NCI-H1092 (cell line): ENCODE data around the gene MS4A13.
"Not testable (repeated sequence)": the region's sequence is repeated elsewhere in the genome, so short reads cannot be mapped to it uniquely, and the experiment has no call there.

Experiments
- DNase-seq: peaks from one replicate; lab custom pipeline; 2025; lab: John Stamatoyannopoulos, UW

Gene MS4A13, protein sequence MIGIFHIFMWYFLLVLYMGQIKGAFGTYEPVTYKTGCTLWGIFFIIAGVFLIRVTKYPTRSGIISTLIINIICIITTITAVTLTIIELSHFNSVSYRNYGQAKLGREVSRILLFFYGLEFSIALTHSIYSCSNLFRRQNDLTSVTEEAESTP

DNA sequence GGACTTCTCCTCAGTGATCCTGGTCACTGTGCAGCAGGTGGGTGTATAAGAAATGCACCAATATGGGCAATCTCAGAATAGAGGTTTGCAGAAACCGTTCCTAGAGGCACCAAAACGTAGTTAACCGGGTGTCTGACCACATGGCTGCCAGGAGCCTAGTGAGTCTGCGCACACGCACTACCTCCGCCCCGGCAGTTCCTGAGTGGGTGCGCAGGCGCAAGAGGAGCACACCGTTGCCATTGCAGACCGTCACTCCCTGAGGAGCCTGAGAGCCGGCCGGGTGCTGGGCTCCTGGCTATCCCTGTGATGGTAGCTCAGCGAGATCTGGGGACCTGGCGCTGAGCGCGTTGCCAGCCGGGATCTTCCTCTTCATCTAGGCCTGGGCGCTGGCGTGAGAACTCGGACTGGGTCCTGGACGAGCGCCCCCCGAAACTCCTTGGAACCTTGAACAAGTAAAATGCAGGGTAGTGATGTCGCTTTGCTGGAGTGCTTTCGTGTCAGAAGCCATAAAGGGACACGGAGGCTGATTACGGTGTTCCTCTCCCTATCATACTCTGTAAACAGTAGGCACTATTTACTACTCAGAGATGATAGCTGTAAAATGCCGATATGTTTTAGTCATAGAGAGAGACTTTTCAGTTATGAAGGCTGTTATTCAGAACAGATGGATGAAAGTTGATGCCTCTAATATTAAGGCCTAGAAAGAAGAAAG is at the start of gene MS4A13:
Gene MS4A13, plus strand, starts transcription at position 249 of the 712 bp plus-strand sequence. CDS start 2,692 bp downstream, outside the sequence.
- no peak for DNase-seq

DNA sequence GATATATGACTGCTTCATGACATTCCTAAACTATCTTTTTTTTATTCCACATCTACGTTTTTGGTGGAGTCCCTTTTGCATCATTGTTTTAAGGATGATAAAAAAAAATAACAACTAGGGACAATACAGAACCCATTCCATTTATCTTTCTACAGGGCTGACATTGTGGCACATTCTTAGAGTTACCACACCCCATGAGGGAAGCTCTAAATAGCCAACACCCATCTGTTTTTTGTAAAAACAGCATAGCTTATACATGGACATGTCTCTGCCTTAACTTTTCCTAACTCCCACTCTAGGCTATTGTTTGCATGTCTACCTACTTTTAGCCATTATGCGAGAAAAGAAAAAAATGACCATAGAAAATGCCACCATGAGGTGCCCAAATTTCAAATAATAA is 46.4 kb upstream of the MS4A13 start:
- no peak for DNase-seq

DNA sequence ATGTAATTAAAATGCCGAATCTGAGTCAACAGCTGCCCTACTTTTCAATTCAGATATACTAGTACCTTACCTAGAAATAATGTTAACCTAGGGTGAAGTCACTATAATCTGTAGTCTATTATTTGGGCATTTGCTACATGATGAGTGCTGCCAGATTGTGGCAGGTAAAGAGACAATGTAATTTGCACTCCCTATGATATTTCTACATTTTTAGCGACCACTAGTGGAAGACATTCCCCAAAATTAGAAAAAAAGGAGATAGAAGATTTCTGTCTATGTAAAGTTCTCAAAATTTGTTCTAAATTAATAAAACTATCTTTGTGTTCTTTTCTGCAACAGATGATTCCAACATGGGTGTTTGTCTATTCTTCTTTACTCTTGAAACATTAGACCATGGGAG is 45.5 kb upstream of the MS4A13 start:
- no peak for DNase-seq

DNA sequence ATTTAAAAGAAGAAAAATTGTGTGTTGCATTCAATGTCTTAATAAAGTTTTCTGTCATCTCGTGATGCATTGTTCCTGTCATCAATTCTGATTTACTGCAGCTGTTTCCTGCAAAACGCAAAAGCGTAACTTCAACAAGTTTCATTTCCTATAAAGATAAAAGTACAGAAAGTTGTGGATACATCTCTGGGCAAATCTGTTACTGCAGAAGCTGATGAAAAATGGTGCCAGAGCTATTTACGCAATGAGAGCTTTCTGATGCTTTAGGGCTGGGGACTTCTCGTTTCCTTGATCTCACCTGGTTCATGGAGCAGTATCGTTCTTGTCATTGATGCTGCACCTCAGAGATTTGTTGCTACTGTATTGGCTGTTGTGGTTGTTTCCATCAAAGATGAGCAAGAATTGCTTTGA is 38.2 kb upstream of the MS4A13 start:
- no peak for DNase-seq

DNA sequence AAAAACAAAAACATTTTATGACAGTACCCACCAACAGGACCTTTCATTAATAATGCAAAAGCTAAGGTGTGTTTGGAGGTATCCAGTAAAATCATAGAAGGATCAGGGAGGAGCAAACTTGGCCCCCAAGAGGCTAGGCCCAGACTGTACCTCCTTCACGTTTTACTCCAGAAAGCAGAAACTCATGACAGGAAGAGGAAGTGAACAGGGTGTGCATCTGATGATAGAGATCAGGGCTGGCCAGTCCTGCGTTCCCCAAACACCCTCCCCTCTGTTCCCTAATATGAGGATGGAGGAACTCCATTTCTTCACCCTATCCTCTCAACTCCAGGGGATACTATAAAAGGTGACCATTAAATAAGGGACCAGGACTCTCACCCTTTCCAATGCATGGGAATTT is 32.8 kb upstream of the MS4A13 start:
- no peak for DNase-seq

DNA sequence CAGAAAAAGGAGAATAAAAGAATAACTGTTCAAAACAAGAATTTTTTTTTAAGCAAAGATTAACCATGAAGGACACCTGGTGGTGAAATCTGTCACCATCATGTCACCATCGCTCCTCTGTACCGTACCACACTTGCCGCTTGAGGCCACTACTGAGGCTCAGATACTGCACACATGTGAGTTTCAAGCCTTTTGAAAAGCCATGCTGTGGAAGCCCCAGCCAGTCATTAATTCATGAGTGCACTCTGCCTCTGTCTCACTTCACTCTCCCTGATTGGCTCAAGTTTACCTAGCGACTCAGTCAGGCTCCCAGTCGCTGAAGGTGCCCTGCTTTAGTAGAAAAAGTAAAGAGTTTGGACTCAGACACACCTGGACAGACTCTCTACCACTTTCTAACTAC is 29.2 kb upstream of the MS4A13 start:
- peak; percentile 12 for DNase-seq

DNA sequence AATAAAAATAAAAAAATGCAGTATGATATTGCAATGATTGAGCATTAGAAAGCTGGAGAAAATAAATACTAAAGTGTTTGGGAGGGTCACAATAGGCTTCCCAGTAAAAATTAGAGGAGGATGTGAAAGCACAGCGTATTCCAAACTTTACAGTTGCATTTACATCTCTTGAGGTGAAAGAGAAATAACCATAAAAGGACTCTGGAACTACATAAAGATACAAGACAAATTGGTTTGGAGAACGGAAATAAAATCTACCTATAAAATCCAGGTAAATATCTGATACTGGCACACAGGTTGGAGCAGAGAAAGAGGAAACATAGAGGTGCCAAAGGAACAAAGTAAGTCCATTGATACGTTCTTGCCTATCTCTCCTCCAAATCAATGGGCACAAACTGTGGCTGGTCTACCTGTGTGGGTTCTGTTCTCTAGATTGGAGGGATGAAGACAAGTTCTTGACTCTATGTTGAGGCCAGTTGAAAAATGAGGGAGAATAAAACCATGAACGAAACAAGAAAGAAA is 22.6 kb upstream of the MS4A13 start, which contains the start of gene MS4A12:
Gene MS4A12, plus strand, starts transcription at position 291 of the 522 bp plus-strand sequence. CDS start 4,541 bp downstream, outside the sequence.
- no peak for DNase-seq

DNA sequence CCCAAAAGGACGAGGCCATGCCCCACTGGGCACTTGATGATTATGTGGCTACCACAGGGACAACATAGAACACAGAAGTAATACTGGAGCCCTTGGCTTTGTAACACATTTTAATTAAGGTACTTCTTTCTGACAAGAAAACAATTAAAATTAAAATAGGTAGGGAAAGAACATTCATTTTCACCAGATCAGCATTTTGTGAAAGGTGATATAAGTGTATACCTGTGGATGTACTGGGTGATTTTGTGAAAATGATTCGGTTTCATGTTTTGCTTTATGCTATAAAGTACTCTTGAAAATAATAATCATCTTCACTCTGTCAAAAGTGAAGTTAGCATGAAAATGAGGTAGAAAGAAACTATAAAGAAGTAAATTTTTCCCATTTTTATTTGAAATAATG is 21.7 kb upstream of the MS4A13 start:
- no peak for DNase-seq

DNA sequence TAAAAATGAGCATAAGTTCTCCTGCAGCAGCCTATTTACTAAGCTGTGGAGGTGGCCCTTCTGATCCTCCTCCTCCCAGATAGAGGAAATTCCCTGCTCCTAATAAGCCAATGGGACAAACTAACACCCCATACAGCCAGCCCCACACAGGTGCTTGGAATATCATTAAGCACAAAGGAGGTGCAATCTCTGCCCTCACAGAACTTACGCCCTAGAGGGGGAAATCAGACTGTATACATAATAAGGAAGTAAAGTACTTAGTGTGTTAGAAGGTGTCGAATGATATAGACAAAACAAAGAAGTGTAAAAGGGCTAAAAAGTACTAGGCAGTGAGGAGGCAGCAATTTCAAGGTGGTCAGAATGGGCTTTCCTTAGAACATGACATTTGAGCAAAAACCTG is 16.8 kb upstream of the MS4A13 start:
- DNase-seq: no peak

DNA sequence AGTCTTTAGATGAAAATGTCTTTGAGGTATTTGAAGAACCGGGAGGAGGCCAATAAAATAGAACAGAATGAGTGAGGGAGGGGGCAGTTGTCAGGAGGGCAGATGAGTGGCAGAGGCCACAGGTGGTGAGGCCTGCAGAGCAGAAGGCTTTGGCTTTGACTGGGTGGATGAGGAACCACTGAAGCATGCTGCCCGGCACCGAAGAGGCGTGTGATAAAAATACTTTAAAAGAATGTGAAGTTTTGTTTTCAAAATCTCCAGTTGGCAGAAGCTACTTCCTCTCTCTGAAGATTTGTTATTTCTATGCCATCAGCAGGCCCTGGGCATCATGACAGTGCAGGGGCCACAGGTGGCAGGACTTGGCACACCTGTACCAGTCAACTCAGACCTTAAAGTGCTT is 16.3 kb upstream of the MS4A13 start:
- no peak for DNase-seq

DNA sequence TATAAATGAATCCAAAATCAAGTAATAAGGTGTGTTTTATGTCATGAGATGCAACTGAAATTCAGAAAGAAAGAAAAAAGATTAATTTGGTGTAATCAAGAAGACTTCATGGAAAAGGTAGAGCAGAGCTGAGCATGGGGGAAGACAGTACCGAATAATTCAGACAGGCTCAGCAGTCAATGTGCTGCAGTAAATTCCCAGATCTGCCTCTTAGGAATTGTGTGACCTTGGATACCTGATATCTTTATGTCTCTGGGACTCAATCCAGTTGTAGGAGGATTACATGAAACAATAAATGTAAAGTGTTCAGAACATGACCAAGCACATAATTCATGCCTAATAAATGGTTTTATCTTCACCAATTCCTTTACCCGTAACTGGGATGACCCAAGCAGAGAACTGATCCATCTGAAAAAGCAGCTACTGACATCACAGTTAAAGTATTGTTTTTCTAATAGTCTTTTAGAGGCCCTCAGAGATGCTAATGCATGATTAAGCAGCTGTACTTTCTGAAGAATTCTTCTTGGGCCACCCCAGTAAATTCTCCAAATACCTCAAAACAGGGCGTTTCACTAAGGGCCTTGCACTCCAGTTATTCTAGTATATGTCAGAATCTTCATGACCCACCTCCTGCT is 14.8 kb upstream of the MS4A13 start:
- no peak for DNase-seq

DNA sequence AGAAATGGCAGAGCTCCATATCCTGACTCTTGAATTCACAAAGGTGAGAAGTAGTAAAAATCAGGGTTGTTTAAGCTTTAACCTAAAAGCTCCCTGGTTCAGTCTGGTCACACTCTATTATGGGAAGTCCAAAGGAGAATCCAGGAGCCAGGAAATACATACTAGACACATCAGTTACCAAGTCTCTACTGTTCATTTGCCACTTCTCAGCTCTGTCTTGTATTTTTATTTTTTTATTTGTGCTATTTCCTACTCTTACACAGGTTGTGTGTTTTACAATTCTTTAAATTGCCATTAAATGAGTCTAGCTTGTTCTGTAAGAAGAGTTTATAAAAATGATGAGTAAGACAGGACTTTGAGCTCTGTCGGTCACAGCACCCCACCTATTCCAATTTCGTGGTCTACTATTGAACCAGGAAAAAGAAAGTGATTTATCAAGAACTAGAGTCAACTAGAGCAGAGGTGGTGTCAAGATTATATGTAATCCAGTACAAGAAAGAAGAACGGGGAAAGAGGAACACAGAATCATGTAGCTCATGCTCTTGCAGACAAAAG is 12.9 kb upstream of the MS4A13 start:
- no peak for DNase-seq

DNA sequence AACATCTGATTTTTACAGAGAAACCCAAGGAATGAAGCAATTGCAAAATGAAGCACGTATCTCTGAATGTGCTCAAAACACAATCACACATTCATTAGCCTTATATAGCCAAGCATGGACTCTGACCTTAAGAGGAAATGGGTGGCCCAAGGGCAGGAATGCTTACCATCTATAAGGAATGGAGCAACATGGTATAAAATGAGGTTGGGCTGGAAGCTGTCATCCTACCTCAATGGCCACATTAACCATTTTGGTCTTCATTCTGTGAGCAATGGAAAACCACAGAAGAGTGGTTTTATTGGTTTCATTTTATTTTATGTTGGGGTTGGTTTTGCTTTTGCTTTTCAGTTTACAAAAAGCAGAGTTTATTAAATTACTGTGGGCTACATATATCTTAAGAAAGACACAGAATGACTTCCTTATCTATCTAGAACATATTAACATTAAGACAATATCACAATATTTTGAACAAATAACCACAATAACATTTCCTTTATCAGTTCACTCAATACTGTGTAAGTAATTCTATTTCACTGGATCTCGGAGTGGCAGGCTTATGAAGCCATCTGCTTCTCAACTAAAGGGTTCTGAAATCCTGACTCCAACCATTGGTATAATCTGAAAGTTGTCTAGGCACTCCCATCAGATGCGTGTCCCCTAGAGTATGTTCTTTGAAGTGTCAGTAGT is 10.8 kb upstream of the MS4A13 start:
- no peak for DNase-seq

DNA sequence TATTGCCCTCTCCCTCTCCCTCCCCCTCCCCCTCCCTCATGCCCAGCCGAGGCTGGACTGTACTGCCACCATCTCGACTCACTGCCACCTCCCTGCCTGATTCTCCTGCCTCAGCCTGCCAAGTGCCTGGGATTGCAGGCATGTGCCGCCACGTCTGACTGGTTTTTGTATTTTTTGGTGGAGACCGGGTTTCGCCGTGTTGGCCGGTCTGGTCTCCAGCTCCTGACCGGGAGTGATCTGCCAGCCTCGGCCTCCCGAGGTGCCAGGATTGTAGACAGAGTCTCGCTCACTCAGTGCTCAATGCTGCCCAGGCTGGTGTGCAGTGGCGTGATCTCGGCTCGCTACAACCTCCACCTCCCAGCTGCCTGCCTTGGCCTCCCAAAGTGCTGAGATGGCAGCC is 5.6 kb upstream of the MS4A13 start:
- DNase-seq: not testable (repeated sequence)

DNA sequence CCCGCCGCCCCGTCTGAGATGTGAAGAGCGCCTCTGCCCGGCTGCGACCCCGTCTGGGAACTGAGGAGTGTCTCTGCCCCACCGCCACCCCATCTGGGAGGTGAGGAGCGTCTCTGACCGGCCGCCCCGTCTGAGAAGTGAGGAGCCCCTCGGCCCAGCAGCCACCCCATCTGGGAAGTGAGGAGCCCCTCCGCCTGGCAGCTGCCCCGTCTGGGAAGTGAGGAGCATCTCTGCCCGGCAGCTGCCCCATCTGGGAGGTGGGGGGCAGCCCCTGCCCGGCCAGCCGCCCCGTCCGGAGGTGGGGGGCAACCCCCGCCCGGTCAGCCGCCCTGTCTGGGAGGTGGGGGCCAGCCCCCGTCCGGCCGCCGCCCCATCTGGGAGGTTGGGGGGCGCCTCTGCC is 5.0 kb upstream of the MS4A13 start:
- not testable (repeated sequence) for DNase-seq

DNA sequence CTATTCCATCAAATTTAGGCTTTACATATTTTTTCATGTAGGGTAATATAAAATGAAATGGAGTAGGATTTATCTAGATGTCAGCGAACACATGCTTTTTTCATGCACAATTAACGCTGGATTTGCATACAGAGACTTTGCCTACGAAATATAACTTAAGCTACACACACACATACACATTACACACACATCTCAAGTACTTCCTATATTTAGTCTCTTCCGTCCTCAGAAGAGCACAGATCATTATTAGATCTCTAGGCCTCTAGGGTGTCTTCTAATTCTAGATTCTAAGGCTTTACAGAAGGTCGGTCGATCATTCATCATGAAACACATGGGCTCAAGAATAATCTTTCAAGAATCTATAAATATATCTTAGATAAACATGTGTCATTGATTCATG is 3.8 kb upstream of the MS4A13 start:
- DNase-seq: no peak

DNA sequence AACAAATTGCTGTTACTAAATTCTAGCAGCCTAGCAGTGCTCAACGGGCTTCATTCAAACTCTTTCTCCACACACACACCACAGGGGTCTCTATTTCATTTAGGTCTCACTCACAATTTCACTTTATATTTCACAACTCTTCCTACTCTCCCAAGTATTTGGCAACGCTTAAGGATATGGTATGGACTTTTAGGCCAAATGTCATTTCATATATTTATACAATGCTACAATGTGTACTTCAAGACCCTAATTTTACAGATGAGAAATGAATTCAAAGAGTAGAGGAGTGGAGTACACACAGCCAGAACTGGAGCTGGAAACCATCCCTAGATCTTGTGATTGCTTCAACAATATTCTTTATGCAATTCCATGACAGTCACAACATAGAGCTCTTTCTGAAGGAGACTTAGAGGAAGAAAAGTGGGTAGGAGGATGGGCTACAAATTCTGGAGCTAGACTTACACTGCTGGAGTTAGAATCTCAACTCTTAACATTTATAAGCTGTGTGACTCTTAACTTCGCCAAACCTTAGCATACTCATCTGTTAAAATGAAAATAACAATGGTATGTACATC is 2.5 kb upstream of the MS4A13 start:
- no peak for DNase-seq

DNA sequence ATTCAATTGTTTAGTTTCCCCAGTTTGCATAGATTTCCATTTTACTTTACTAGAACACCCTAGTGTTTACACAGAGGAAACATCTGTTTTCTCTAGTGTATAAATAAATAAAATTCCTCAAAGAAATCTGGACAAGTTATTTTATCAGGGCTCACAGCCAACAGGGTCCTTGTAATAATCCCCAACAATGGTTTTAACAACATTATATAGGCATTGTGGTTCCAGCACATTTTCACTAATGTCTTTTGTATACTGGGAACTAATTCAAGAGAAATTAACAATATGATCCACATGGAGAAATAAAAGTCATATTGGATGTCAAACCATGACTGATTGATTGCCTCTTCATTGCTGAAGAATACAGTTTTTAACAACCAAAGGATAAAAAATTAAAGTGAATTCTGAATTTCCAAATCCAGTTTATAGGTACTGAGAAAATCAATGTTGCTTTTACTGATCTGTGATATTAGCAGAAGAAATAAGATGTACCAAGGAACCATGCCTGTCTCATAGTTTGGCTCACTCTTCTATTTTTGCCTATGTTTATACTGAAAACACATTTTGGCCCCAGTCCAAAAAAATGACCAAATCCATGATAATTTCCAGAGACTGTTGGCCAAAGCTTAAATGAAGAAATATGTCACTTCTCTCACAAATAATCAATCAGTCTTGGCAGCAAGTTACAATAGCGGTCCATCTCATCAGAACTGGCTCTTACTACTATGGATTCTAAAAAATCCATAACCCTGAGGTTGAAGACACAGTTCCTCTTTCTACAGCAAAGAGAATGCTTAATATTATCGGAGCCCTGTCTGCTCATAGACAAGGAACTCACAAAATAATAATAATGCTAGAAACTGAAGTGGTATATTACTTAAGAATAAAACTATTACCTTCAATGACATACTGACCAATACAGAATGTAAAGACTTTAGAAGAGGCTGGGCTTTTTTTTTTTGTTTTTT is 1.4 kb upstream of the MS4A13 start:
- DNase-seq: no peak

DNA sequence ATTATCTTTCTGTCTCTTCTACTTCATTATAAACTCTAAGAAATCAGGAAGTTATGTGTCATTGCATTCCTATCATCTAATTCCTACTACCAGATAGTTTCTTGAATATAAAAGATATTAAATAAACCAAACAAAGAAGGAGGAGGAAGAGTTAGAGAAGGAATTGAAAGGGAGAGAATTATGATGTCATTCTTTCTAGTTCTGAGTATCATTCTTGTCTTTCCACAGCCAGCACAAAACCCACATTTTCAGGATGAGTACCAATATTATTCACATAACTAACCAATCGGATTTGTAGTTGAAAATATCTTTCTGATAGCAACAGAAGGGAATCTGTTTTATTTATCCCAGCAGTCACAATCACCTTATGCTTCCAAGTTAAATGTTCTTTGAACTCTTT is 13.3 kb downstream of the MS4A13 start:
- DNase-seq: no peak

DNA sequence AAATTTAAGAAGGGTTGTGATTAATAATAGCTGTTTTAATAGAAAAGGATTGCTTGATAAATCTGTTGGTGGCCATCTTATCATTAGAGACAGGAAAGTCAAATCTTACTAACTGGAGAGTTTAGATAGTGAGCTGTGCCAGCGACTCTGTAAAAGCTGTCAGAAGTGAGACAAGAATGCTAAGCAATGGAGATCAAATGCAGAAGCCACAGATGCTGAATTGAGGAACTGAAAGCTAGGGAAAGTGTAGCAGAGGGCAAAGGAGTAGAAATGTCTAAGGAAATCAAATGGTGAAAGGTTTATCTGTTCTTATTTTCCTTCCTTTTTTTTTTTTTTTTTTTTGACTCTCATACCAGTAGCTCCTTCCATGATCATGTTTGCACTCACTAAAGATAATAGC is 13.7 kb downstream of the MS4A13 start:
- no peak for DNase-seq
